Astrocyte of the cerebellum (primary cell): ENCODE data around the gene B3GNT9.

Experiments
- DNase-seq: peaks from one replicate; pipeline ENCODE4 v3.0.0-alpha.2; 2011; ENCODE audit warnings: low read depth
- H3K4me3 ChIP-seq: 2 replicates; pipeline ENCODE4 v1.5.1; 2011; ENCODE audit warnings: mild to moderate bottlenecking, low read depth, low read length, moderate library complexity
- CTCF ChIP-seq: IDR thresholded peaks from 2 replicates; pipeline ENCODE4 v1.5.1; 2012; ENCODE audit warnings: low read length, low read depth, moderate library complexity, mild to moderate bottlenecking; ENCODE audit errors: missing control alignments
- in situ Hi-C: cut with HindIII; loops from 2 replicates; pipeline ENCODE4 v1.10.0; 2017; ENCODE audit warnings: low sequenced_read_pairs

B3GNT9 gene

DNA sequence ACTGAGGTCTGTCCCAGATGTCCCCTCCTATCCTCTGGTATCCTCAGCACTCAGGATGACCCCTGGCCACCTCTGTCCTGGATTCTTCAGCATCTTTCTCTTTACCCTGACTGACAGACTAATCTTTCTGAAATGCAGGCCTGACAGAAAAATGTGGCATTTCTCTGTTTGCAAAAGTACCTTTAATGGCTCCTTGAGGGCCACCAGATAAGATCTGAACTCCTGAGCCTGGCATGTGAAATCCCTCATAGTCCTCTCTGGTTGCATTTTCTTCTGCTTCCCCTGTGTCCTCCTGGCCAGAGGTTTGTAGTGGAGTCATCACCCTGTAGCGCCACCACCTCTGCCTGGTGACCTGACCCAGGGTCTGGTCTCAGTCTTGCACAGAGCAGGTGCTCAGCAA lies 46.1 kb upstream of the B3GNT9 start:
- no peak for TF ChIP-seq CTCF
- in situ Hi-C loops = no loop called here

DNA sequence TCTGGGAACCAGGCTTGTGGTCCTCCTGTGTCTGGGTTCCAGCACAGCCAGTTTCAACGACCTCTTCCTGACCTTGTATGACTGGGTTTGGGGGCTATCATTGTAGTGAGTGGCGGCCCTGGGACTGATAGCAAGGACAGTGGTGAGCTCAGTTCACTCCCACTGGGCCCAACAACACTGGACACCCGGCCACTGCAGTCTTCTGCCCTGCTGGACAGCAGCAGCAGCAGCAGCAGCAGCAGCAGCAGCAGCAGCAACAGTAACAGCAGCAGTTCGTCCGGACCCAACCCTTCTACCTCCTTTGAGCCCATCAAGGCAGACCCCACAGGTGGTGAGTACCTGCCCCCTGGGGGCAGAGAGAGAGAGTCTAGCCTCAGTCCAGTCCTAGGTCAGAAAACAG lies 44.9 kb upstream of the B3GNT9 start:
- in situ Hi-C loops = no loop called here
- H3K4me3 ChIP-seq = no peak overlapping the region

More for the DNA sequence above, 46.1 kb upstream of the B3GNT9 start:
- DNase-seq = no peak
- H3K4me3 ChIP-seq = no peak overlapping the region

GRCh38 chr16:67194260-67194659 lies 43.5 kb upstream of the B3GNT9 start:
- DNase-seq = no peak
- TF ChIP-seq CTCF = no peak
- in situ Hi-C loops = no loop called here
- no peak overlapping the region for H3K4me3 ChIP-seq

More for the DNA sequence above, 44.9 kb upstream of the B3GNT9 start:
- TF ChIP-seq CTCF = no peak
- no peak for DNase-seq

- no peak overlapping the region for H3K4me3 ChIP-seq
Observed at GRCh38 chr16:67193536-67193935, 42.7 kb upstream of the B3GNT9 start.

DNA sequence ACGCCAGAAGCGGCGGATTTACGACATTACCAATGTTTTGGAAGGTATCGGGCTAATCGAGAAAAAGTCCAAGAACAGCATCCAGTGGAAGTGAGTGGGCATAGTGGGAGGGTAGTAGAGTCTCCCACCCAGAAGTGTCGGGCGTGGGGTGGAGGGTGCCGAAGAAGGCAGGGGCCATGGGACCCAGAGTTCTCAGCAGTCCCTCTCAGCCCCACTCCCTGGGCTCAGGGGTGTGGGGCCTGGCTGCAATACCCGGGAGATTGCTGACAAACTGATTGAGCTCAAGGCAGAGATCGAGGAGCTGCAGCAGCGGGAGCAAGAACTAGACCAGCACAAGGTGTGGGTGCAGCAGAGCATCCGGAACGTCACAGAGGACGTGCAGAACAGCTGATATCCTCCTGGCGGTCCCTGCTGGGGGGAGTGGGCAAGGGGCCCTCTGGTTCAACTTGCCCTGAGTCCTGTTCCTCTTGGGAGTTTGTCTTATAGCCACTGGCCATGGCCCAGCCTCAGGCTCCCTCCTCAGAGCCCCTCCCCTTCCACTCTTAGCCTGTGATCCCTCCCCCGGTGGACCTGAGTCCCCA lies 42.1 kb upstream of the B3GNT9 start:
- no peak for TF ChIP-seq CTCF
- in situ Hi-C loops = no loop called here
- no peak for DNase-seq

More at GRCh38 chr16:67193536-67193935, 42.7 kb upstream of the B3GNT9 start:
- TF ChIP-seq CTCF = no peak
- no peak for DNase-seq
- in situ Hi-C loops = no loop called here

DNA sequence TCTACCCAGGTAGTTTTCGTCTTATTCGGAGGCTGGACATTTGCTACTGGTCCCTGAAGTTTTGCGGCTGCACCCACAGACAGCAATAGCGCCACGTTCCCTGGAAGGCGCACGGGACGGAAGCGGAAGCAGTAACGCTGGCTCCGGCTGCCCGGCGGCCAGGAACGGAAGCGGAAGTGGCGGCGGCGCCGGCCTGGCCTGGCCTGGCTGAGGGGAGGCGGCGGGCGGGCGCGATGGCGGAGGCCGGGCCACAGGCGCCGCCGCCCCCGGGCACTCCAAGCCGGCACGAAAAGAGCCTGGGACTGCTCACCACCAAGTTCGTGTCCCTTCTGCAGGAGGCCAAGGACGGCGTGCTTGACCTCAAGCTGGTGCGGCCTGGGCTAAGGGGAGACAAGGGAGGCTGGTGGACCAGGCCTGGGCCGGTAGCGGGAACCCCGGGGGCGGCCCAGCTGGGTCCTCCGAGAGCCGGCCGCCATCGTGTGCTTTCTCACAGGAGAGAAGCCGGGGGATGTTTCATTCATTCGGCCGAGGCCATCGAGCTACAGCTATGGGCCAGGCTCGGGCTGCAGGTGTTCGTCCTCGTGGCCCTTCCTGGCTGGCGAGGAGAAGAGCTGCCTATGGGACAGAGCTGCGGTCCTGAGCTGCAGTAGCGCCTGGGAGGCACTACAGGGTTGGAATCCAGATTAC lies 41.3 kb upstream of the B3GNT9 start, which contains the start of gene E2F4:
Gene E2F4, plus strand, starts transcription at position 161 of the 687 bp plus-strand sequence. Its CDS starts 73 bp downstream, at position 234.
- in situ Hi-C loops = no loop called here
- peak; percentile 83 for DNase-seq
- peak within 1 kb of the TSS; percentile 96 for H3K4me3 ChIP-seq
- TF ChIP-seq CTCF = no peak

More for the DNA sequence above, 42.1 kb upstream of the B3GNT9 start:
- peak overlapping the region; percentile 96 for H3K4me3 ChIP-seq
